OCI-LY3 (cell line): ENCODE measurements around the gene SEC62.
"Not testable (repeated sequence)": the region's sequence is repeated elsewhere in the genome, so short reads cannot be mapped to it uniquely, and the experiment has no call there.

Experiments used
- H2AFZ ChIP-seq: fragments of 200-600, 300-600 bp; shearing (Covaris generic); 2 replicates; pipeline ENCODE4 v1.6.0; 2014; ENCODE audit warnings: antibody characterized with exemption, low read depth, low read length
- H3K27ac ChIP-seq: fragments of 200-600, 300-600 bp; sonication (generic); 2 replicates; pipeline ENCODE4 v1.5.1; 2014; ENCODE audit warnings: mild to moderate bottlenecking, low read length, moderate library complexity, mixed read lengths
- H3K27me3 ChIP-seq: fragments of 200-600, 300-600 bp; sonication (generic); 2 replicates; pipeline ENCODE4 v1.6.1; 2014; ENCODE audit warnings: low read depth, low read length, mixed read lengths
- H3K36me3 ChIP-seq: fragments of 200-600, 300-600 bp; sonication (generic); replicated peaks from 2 replicates; pipeline ENCODE3; 2014; ENCODE audit warnings: low read depth, low read length, mixed read lengths
- H3K4me1 ChIP-seq: fragments of 300-600, 200-600 bp; sonication (generic); 2 replicates; pipeline ENCODE4 v1.6.1; 2014; ENCODE audit warnings: low read length, mixed read lengths
- H3K4me2 ChIP-seq: fragments of 200-600, 300-600 bp; sonication (generic); 2 replicates; pipeline ENCODE4 v1.6.1; 2014; ENCODE audit warnings: low read length, mixed read lengths
- H3K4me3 ChIP-seq: fragments of 300-600, 200-600 bp; sonication (generic); 2 replicates; pipeline ENCODE4 v1.5.1; 2014; ENCODE audit warnings: antibody characterized with exemption, mild to moderate bottlenecking, low read length, moderate library complexity
- H3K79me2 ChIP-seq: fragments of 300-600, 200-600 bp; shearing (Covaris generic); 2 replicates; pipeline ENCODE4 v1.6.1; 2014; ENCODE audit warnings: mild to moderate bottlenecking, low read length, mixed read lengths
- H3K9ac ChIP-seq: fragments of 300-600, 200-600 bp; shearing (Covaris generic); 2 replicates; pipeline ENCODE4 v1.6.0; 2014; ENCODE audit warnings: mild to moderate bottlenecking, low read length, moderate library complexity
- H3K9me3 ChIP-seq: fragments of 200-600, 300-600 bp; shearing (Covaris generic); 2 replicates; pipeline ENCODE4 v1.6.1; 2014; ENCODE audit warnings: low read length, mixed read lengths; ENCODE audit not compliant: insufficient read depth
- H4K20me1 ChIP-seq: fragments of 200-600, 300-600 bp; sonication (generic); 2 replicates; pipeline ENCODE4 v1.6.1; 2016; ENCODE audit warnings: low read length, mixed read lengths; ENCODE audit not compliant: insufficient read depth
- CTCF ChIP-seq: fragments of 200-600, 300-600 bp; sonication (generic); IDR thresholded peaks from 2 replicates; pipeline ENCODE4 v1.5.1; 2014; ENCODE audit warnings: antibody characterized with exemption, low read length, low read depth
- EZH2phosphoT487 ChIP-seq: fragments of 200-600 bp; shearing (Covaris generic); IDR thresholded peaks from 2 replicates; pipeline ENCODE4 v1.6.1; 2018; ENCODE audit warnings: antibody characterized with exemption, mixed run types, low read depth

SEC62 gene

GRCh38 chr3:170016057-170016456 is 49.5 kb downstream of the SEC62 start:
- no peaks in the 10 kb centered on the region for H3K36me3 ChIP-seq
- H3K9ac ChIP-seq: no peak overlapping the region
- H3K4me2 ChIP-seq: no peak overlapping the region
- peaks cover 46% of the 10 kb centered on the region for H3K27me3 ChIP-seq
- H3K9me3 ChIP-seq: no peaks in the 10 kb centered on the region
- no peak overlapping the region for H3K27ac ChIP-seq
- TF ChIP-seq CTCF (no peak), EZH2phosphoT487 (no peak)
- H3K4me1 ChIP-seq: no peaks in the 10 kb centered on the region
- no peaks in the 10 kb centered on the region for H4K20me1 ChIP-seq
- H3K4me3 ChIP-seq: no peak overlapping the region
- H2AFZ ChIP-seq: no peak overlapping the region
- no peaks in the 10 kb centered on the region for H3K79me2 ChIP-seq

- not testable (repeated sequence) for H3K4me3 ChIP-seq, H3K4me2 ChIP-seq, H3K4me1 ChIP-seq, H4K20me1 ChIP-seq, H3K9ac ChIP-seq, H3K27ac ChIP-seq, H3K9me3 ChIP-seq, H2AFZ ChIP-seq, H3K36me3 ChIP-seq, H3K79me2 ChIP-seq
- peaks cover 52% of the 10 kb centered on the region for H3K27me3 ChIP-seq
Observed at GRCh38 chr3:170019306-170019705, 52.7 kb downstream of the SEC62 start.

- H3K9me3 ChIP-seq: no peaks in the 10 kb centered on the region
- peak overlapping the region; percentile 51 for H3K4me3 ChIP-seq
- H2AFZ ChIP-seq: peak overlapping the region; percentile 59; the same call in 1 of the 2 replicates
- no peak overlapping the region for H3K9ac ChIP-seq
- H4K20me1 ChIP-seq: no peaks in the 10 kb centered on the region
- H3K36me3 ChIP-seq: no peaks in the 10 kb centered on the region
- peak overlapping the region; percentile 46 for H3K4me2 ChIP-seq
- H3K27ac ChIP-seq: no peak overlapping the region
- H3K4me1 ChIP-seq: no peaks in the 10 kb centered on the region
- no peaks in the 10 kb centered on the region for H3K79me2 ChIP-seq
- H3K27me3 ChIP-seq: peaks cover 62% of the 10 kb centered on the region
- TF ChIP-seq CTCF (peak; percentile 54), EZH2phosphoT487 (no peak)
Observed at GRCh38 chr3:170021083-170021482, 54.5 kb downstream of the SEC62 start.

- no peak overlapping the region for H3K27ac ChIP-seq
- H3K79me2 ChIP-seq: no peaks in the 10 kb centered on the region
- H3K9ac ChIP-seq: no peak overlapping the region
- TF ChIP-seq EZH2phosphoT487 (no peak), CTCF (no peak)
- H4K20me1 ChIP-seq: no peaks in the 10 kb centered on the region
- H3K4me3 ChIP-seq: no peak overlapping the region
- H3K4me1 ChIP-seq: no peaks in the 10 kb centered on the region
- H3K9me3 ChIP-seq: no peaks in the 10 kb centered on the region
- no peak overlapping the region for H3K4me2 ChIP-seq
- H3K27me3 ChIP-seq: peaks cover 52% of the 10 kb centered on the region
- H3K36me3 ChIP-seq: no peaks in the 10 kb centered on the region
- H2AFZ ChIP-seq: no peak overlapping the region
Observed at GRCh38 chr3:170022336-170022735, 55.7 kb downstream of the SEC62 start.

GRCh38 chr3:170023165-170023564 is 56.6 kb downstream of the SEC62 start:
- Histone ChIP-seq H3K27me3 (peaks cover 49% of the 10 kb centered on the region), H3K4me1 (no peaks in the 10 kb centered on the region), H2AFZ (no peak overlapping the region), H3K79me2 (no peaks in the 10 kb centered on the region), H3K27ac (no peak overlapping the region), H3K9ac (no peak overlapping the region), H3K4me2 (no peak overlapping the region), H4K20me1 (no peaks in the 10 kb centered on the region), H3K36me3 (no peaks in the 10 kb centered on the region), H3K9me3 (no peaks in the 10 kb centered on the region), H3K4me3 (no peak overlapping the region)
- TF ChIP-seq CTCF: no peak
- TF ChIP-seq EZH2phosphoT487: no peak
